HFFc6 (cell line): ENCODE measurements around the gene BEST2. TPM values are rescaled to one million over a fixed set of nuclear protein-coding genes. Genes with fewer than 3 reads are reported as not detected.
A peak's percentile ranks its signal among the peaks of the same experiment; 100 is the strongest.

ENCODE experiments used
- DNase-seq: peaks from one replicate; pipeline ENCODE4 v3.0.0-alpha.2; 2018
- H3K27ac Mint-ChIP-seq: 2 replicates; pipeline ENCODE4 v1.8.0; 2020; ENCODE audit warnings: mild to moderate bottlenecking, mixed read lengths
- H3K27me3 Mint-ChIP-seq: 2 replicates; pipeline ENCODE4 v1.8.0; 2021; ENCODE audit warnings: mild to moderate bottlenecking, moderate library complexity, mixed read lengths; ENCODE audit not compliant: insufficient read depth
- H3K36me3 Mint-ChIP-seq: 2 replicates; pipeline ENCODE4 v1.8.0; 2021; ENCODE audit warnings: low read depth, mixed read lengths
- H3K4me1 Mint-ChIP-seq: 2 replicates; pipeline ENCODE4 v1.8.0; 2020; ENCODE audit warnings: low read depth, mixed read lengths
- H3K4me3 Mint-ChIP-seq: 2 replicates; pipeline ENCODE4 v1.8.0; 2020; ENCODE audit warnings: mild to moderate bottlenecking, moderate library complexity, mixed read lengths
- H3K9me3 Mint-ChIP-seq: 2 replicates; pipeline ENCODE4 v1.8.0; 2020; ENCODE audit warnings: mild to moderate bottlenecking, mixed read lengths
- total RNA-seq, 6 experiments: library from RNA; stranded (reverse); fragmentation: NEBNext Ultra II Directional; extraction: Animal tissue kit (Norgen Biotek cat#: 25700); gene quantifications; 2 replicates in 1 of 6; 3 replicates in 5 of 6; pipeline ENCODE4 v1.2.3, GENCODE V29; 2021
- TF ChIP-seq, protein P1 (sequence below): fragments of 200-600 bp; sonication (generic); IDR thresholded peaks from 2 replicates; pipeline ENCODE4 v1.5.0; 2021; ENCODE audit warnings: antibody characterized with exemption, mild to moderate bottlenecking

The BEST2 gene
- total RNA-seq, 6 experiments from 2014 or later: not detected

DNA sequence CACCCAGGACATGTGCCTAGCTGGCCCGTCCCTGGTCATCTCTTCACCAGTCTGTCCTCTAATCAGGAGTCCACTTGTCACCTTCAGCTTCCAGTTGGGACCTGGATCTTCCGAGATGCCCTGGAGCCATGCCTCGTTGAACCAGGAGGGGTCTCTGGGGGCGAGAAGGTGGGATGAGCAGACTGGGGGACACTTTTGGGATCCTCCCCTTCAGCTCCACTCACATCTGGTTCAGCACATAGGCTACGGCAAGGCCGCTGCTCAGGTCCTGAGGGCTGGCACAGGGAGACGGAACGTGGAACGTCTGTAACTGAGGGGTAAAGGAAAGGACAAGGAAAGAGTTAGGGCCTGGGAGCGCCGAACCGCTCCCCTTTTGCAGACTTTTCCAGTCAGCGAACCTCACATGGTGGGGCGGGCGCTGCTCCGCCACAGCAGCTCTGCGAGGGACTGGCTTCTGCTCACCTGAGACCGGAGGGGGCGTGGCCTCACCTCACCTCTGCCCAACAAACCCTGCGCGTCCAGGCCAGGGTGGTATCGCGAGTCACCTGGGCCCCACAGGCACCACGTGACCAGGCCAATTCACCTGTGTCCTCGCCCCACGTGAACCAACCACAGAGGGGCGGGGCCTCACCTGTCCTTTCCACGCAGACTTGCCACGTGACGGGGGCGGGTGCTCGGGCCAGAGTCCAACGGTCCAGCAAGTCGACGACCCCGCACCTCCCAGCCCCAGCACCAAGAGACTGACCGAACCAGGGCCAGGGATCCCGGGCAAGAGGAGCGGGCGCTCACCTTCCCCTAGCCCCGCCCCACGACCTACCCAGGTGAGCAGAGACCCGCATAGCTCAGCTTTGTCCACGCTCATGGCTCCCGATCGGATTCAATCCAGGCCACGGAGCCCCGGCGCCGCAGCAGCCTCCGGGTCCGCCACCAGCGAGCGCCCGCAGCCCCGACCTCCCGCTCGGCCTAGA, 23.3 kb downstream of the BEST2 start, which contains the start of gene HOOK2:
Gene HOOK2, minus strand, starts transcription at position 965 of the 968 bp plus-strand sequence. Its CDS starts 103 bp downstream, at position 862.
- Mint-ChIP-seq H3K4me1 (peaks cover 50% of the 10 kb centered on the region), H3K4me3 (peak within 1 kb of the TSS; percentile 73), H3K27ac (peak within 1 kb of the TSS; percentile 40; the same call in 1 of the 2 replicates), H3K36me3 (no peaks in the 10 kb centered on the region), H3K27me3 (no peaks in the 10 kb centered on the region; the same call in 1 of the 2 replicates), H3K9me3 (no peaks in the 10 kb centered on the region)
- DNase-seq: no peak
- TF ChIP-seq, protein P1, sequence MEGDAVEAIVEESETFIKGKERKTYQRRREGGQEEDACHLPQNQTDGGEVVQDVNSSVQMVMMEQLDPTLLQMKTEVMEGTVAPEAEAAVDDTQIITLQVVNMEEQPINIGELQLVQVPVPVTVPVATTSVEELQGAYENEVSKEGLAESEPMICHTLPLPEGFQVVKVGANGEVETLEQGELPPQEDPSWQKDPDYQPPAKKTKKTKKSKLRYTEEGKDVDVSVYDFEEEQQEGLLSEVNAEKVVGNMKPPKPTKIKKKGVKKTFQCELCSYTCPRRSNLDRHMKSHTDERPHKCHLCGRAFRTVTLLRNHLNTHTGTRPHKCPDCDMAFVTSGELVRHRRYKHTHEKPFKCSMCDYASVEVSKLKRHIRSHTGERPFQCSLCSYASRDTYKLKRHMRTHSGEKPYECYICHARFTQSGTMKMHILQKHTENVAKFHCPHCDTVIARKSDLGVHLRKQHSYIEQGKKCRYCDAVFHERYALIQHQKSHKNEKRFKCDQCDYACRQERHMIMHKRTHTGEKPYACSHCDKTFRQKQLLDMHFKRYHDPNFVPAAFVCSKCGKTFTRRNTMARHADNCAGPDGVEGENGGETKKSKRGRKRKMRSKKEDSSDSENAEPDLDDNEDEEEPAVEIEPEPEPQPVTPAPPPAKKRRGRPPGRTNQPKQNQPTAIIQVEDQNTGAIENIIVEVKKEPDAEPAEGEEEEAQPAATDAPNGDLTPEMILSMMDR: no peak

DNA sequence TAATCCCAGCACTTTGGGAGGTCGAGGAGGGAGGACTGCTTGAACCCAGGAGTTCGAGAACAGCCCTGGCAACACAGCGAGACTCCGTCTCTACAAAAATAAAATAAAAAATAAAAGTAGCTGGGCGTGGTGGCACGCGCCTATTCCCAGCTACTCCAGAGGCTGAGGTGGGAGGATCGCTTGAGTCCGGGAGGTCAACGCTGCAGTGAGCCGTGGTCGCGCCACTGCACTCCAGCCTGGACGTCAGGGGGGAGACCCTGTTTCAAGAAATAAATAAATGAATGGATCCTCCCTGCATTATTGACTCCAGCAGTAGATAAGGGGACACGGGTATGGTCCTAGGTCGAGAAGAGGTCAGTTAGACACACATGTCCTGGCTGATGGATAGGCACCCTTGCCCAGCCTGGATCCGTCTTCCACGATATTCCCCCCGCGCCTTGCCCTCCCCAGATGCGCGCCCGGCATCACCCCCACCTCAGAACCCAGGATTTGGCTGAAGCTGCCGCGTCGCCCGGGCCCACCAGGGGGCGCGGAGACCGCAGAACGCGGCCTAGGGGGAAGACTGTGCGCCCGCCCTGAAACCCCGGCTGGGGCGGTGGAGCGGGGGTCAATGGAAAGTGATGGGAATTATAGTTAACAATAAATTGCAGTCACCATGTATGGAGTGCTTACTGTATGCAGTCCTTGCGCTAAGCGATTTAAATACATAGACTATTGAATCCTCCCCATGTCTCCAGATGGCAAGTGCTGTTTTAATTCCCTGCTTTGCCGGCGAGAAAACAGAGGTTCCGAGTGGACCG, 25.8 kb downstream of the BEST2 start:
- Mint-ChIP-seq H3K36me3 (no peaks in the 10 kb centered on the region), H3K27ac (peak overlapping the region; percentile 95), H3K9me3 (no peaks in the 10 kb centered on the region), H3K4me1 (peaks cover 51% of the 10 kb centered on the region), H3K4me3 (peak overlapping the region; percentile 91), H3K27me3 (no peaks in the 10 kb centered on the region; the same call in 1 of the 2 replicates)
- TF ChIP-seq, protein P1: peak; percentile 98
- DNase-seq: peak; percentile 63

DNA sequence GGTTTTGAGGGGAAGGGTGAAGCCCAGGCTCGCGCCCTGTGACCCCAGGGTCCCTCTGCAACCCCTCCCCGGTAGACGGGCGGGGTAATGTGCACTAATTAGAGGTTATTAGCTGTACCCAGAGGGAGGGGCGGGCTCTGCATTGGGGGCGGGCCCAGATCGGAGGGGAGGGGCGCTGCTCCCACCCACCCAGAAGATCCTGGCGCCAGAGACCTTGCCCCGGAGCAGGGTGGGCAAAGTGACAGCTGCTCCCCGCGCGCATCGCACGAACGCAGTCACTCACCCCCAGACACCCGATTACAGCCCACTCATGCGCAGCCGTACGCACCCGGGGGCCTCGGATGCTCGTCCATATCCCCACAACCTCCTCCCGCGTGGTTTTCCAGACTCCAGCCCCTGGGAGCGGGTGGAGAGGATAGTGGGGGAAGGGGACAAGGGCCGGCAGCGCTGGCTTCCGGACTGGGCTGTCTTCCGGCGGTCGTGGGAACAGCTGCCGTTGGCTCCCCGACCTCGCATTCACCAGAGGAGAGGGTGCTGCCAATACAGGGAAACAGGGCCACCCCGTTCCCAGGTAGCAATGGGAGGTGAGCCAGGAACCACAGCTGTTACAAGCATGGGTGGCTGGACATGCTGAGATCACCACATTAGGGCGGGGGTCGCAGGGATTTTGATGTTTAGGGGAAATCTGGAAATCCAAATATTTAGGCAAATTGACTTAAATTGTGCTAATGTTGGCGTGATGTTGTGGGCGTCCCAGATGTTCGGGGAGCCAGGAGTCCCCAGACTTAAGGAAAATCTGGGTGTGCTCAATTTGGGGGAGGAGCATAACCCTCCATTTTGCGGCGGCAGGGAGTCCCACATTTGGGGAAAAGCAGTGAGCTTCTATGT, 26.7 kb downstream of the BEST2 start:
- H3K27ac Mint-ChIP-seq: peak overlapping the region; percentile 95
- no peaks in the 10 kb centered on the region for H3K36me3 Mint-ChIP-seq
- peak overlapping the region; percentile 91 for H3K4me3 Mint-ChIP-seq

DNA sequence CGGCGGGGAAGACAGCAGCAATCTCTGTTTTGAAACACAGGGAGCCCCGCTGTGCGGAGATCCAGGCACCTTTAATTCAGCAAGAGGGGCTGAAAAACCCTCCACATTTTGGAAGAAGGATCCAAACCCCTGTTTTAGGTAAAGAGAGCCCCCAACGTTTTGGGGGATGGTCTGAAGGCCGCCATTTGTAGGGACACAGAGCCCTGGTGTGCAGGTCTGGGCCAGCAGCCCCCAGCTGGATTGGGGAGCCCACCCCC, 27.2 kb downstream of the BEST2 start:
- peaks cover 37% of the 10 kb centered on the region for H3K4me1 Mint-ChIP-seq
- H3K4me3 Mint-ChIP-seq: peak overlapping the region; percentile 91
- peak overlapping the region; percentile 95 for H3K27ac Mint-ChIP-seq
- TF ChIP-seq, protein P1: no peak
- no peaks in the 10 kb centered on the region for H3K9me3 Mint-ChIP-seq
- H3K36me3 Mint-ChIP-seq: no peaks in the 10 kb centered on the region
- no peak for DNase-seq
- no peaks in the 10 kb centered on the region; the same call in 1 of the 2 replicates for H3K27me3 Mint-ChIP-seq

More for the DNA sequence above, 26.7 kb downstream of the BEST2 start:
- TF ChIP-seq, protein P1: no peak
- H3K4me1 Mint-ChIP-seq: peaks cover 43% of the 10 kb centered on the region
- no peaks in the 10 kb centered on the region for H3K9me3 Mint-ChIP-seq
- peak; percentile 65 for DNase-seq
- no peaks in the 10 kb centered on the region; the same call in 1 of the 2 replicates for H3K27me3 Mint-ChIP-seq
